Neural progenitor cell (in vitro differentiated cells): ENCODE results near the gene HMX1.

Experiments used
- CTCF ChIP-seq: fragments of 200-600 bp; sonication (generic); IDR thresholded peaks from 2 replicates; pipeline ENCODE4 v1.5.1; 2017; ENCODE audit warnings: antibody characterized with exemption, mild to moderate bottlenecking
- EZH2 ChIP-seq: fragments of 200-600 bp; sonication (generic); IDR thresholded peaks from 2 replicates; pipeline ENCODE4 v1.6.1; 2017; ENCODE audit warnings: antibody characterized with exemption, mild to moderate bottlenecking, moderate library complexity
- EZH2phosphoT487 ChIP-seq: fragments of 200-600 bp; sonication (generic); IDR thresholded peaks from 2 replicates; pipeline ENCODE4 v1.6.1; 2017; ENCODE audit warnings: antibody characterized with exemption

GRCh38 chr4:8897251-8898167 is 25.9 kb upstream of the HMX1 start:
- TF ChIP-seq CTCF (no peak), EZH2 (no peak), EZH2phosphoT487 (no peak)
